ENCODE results near the gene SASH1.
"Not testable (repeated sequence)": the region's sequence is repeated elsewhere in the genome, so short reads cannot be mapped to it uniquely, and the experiment has no call there.

Gene SASH1

DNA sequence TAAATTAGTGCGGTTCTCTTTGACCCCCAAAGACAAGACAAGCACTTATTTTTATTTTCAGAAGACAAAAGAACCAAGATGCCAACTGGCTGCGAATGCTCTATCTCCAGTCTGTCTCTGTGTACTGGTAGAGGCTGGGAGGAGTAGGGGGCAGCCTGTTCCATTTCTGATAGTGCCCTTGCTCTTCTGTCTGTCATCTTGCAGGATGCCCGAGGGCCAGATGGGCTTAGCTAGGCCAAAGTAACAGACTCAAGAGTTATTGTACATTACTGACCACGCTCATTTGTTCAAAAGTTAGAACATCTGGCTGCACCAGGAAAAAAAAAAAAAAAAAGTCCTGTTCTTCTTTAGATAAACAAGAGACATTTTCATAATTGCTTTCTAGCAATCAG is 206.1 kb downstream of the SASH1 start:
- no peak for DNase-seq (ENCODE audit: low spot score)

DNA sequence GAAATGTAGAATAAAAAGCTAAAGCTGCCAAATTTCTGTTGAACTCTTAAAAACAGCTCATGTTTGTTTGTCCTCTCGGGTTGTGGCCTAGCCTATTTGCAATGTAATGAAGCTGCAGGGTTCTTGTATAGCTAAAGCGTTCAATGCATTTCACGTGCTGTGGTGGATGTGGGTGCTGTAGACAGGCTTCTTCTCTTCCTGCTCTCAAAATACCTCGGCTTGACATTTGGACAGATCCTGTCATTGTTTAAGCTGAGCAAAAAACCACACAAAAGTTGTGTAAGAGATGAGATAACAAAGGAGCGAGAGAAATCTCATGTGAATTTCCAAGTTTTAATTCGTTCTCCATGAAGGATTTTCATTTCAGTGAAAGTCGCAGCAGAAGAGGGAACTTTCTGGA is 207.9 kb downstream of the SASH1 start:
- DNase-seq (ENCODE audit: low spot score) = no peak

GRCh38 chr6:148551226-148551625 is 208.6 kb downstream of the SASH1 start:
- DNase-seq (ENCODE audit: low spot score) = no peak

DNA sequence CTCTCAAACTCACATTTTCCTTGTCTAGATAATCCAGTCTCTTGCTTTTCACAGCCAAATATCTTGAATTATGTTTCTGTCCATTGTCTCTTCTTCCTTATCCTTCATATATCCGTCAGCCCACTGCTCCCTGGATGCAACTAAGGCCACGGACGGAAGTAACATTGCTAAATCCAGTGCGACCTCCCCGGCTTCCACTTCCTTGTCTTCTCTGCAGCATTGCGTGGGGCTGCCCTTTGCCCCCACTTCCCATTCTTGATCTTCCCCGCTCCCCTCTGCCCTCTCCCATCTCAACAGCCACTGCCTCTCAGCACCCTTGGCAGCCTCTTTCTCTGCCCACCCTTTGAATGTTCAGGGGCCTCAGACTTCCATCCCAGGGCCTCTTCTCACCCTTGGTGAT is 213.8 kb downstream of the SASH1 start:
- no peak for DNase-seq (ENCODE audit: low spot score)

GRCh38 chr6:148557796-148558321 is 215.2 kb downstream of the SASH1 start:
- peak; percentile 43 for DNase-seq (ENCODE audit: low spot score)

DNA sequence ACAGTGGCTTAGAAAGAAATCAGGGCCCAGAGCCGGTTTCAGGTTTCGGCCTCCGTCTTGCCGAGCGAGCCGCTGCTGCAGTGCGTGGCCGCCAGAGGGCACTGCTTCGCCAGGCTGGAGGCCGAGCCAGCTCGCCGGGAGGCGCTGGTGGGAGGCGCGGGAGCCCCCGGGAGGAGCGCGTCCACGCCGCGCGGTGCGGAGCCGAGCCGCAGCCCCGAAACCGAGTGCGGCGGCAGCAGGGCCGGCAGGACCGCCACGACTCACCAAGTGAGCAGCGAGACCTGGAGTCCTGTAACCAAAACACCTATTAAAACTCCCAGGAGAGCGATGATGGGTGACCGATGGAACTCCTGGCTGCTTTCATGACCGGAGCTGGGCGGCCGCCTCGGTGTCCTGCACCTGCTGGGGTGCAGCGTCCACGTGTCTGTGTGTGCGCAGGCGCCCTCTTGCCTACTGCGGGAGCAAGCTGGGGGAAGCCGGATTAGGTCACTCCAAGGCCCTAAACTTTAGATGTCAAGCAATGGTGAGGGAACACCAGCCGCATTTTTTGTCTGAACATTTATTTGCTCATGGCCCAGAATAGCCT is 217.3 kb downstream of the SASH1 start:
- DNase-seq (ENCODE audit: low spot score) = peak; percentile 89

DNA sequence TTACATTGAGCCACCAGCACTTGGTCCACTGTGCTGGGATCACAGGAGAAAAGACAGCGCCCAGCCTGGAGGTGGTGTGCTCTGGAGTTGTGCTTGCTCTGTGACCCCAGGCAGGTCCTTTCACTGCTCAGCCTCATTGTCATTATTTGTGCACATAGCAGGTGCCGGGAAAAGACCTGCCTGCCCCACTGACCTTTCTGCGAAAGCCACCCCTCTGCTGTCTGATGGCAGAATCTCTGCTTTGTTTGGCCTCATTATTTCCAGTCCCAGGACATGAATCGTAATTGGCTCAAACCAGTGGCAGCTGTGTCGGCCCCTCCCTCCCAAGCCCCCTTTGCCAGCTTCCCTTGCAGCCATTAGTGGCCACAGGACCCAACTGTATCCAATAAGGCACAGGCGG is 219.0 kb downstream of the SASH1 start:
- DNase-seq (ENCODE audit: low spot score) = no peak

- DNase-seq (ENCODE audit: low spot score) = no peak
Measured at GRCh38 chr6:148563066-148563465, 220.4 kb downstream of the SASH1 start.

DNA sequence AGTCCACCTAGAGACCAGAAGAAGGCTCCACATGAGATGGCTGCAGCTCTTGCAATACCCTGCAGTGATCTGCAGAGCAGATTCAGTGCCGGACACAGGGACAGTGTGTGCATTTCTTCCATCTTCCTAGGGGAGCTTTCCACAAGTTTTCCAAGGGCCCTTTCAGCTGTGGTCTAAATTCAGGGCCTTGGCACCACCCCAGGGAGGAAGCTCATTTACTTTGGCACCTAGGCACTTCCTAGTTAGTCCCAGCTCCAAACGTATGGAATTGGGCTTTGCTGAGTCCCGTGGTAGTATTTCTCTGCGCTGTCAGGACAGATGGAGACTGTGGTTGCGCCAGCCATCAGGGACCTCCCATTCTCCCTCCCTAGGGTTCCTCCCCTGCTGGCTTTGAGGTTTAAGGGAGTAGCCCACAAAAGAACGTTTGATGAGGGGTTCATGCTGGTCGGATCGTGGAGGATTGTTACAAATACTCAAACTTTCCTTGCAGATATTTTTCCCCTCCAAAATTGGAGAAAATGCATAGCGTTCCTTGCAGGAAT is 221.9 kb downstream of the SASH1 start:
- no peak for DNase-seq (ENCODE audit: low spot score)

- DNase-seq (ENCODE audit: low spot score) = peak; percentile 49
Measured at GRCh38 chr6:148565321-148565926, 222.8 kb downstream of the SASH1 start.

DNA sequence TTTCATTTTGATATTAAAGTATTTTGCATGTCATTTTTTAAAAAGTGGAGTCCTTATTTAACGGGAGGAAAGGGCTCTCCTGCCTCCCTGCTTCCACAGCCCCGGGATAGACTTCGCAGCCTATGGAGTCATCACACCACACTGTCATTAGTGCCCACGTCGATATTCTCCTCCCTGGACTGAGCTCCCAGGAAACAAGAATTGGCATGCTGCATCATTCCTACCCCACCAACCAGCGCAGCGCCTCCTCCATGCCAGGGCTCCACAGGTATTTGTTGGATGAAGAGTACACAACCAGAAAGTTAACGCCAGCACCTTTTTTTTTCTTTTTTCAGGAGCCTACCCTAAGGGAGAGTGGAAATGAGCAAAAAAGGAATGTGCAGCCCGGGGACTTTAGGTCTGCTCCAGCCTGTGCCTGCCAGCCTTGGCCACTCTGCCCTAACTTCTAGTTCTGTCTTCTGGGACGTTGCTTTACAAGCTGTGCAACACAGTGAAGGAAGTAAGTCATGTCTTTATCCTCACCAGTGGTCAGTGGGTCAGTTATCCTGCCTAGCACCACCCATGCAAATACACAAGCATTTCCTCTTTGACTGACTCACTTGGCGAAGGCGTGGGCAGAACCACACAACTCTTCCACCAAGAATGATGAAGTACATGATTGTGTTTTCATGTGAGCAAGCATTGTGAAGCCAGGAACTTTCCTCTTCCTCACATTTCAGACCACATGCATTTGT is 223.5 kb downstream of the SASH1 start:
- peak; percentile 90 for DNase-seq (ENCODE audit: low spot score)

- no peak for DNase-seq (ENCODE audit: low spot score)
Measured at GRCh38 chr6:148566664-148567350, 224.2 kb downstream of the SASH1 start.

DNA sequence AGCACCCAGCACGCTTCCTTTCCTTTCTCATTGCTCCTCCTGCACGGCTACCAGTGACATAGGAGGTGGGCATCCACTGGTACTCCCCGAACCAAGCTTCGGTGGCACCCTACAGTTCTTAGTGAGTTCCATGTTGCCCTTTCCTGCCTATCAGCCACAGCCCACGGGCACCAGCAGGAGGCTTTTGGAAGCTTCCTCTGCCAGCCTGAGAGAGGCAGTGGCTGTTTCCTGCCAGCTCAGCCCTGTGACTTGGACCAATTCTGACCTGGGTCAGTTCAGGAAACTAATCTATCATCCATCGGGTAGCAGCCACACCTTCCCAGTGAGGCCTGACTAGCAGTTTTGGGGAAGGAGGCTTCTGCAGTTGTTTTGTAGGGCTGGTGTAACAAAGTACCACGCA is 227.8 kb downstream of the SASH1 start:
- no peak for DNase-seq (ENCODE audit: low spot score)

DNA sequence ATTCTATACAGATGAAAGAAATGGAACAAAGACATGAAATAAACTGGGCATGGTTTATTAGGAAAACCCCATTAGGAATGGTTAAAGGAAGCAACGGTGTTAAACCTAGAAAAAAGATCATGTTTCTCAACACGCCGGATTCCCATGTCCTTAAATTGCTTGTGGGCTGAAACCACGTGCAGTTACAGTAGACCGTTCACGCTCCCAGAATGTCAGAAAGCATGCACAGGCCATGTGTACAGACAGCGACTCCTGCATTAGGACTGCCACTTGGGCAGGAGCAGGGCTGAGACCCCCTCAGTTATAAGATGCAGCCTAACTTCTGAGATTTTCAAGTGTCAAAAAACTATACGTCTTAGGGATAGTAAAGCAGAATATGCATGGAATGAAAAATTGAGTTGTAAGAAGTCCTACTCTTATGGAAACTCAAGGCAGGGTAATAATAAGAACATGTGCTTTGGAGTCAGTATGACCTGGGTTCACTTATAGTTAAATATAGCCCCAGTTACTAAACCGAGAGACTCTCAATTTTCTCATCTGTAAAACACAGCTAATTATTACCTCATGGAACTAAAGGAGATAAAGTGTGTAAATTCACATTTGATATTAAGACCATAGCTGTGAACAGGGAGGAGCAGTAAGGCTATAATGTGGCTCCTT is 230.2 kb downstream of the SASH1 start:
- DNase-seq (ENCODE audit: low spot score) = no peak

DNA sequence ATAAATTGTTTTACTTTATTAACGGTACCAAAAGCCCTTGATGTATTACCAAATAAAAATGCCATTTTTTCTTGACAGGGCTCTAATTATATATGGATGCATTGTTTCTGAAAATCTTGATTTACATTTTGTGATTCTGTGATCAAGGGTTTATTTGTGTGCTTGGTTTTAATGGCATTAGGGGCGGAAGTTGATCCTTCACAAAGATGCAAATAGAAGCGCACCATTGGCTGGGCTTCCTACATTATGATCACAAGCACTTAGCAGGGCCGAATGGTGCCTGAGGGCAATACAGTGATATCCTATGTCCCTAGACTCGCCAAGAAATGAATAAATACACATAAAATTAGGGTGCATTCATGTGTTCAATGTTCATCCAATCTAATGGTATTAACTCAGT is 231.3 kb downstream of the SASH1 start:
- no peak for DNase-seq (ENCODE audit: low spot score)

DNA sequence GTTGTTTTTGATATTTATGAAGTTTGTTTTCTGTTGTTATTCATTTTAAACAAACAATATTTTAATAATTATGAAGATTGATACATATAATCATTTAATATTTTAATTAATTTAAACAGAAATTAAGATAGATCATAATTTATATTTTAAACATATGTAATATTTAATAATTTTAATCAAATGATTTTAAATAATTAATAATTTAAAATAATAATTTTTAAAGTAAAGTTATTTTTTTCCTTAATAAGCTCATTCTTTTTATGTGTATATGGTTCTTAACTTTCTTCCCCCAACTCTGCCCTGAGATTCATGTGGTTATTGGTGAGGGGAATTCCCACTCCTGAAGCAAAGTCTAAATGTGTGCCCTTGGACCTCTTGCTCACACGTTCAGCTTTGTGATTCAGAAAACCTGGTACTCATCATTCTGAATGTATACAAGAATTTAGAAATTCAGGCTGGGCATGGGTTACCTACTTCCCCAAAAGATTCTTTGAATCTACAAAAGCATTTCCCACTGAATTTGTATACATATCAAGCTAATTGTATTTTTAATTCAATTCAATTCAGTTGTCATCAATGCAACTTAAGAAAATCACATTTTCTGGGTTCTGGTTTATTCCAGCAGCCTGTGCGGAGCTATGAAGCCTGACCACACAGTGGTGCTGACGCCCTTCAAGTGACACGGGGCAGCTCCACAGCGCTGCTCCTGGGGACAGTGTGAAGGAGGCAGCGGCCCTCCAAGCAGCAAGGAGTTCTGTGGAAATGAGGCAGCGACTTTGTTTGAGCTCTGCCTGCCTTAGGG is 235.2 kb downstream of the SASH1 start:
- DNase-seq (ENCODE audit: low spot score) = peak; percentile 93

DNA sequence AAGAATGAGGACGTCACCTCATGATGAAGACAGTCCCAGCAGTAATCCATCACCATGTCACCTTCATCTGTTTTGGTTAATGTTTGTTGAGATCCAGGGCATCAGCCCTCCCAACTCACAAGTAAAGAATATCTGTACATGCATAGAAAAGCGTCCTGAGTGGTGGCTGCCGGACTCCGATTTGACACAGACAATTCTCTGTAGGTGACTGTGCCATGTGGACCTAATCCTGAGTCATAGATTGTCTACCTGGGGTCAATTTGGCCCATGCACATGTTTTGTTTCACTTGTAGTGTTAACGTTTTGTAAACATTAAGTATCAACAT is 235.8 kb downstream of the SASH1 start:
- DNase-seq (ENCODE audit: low spot score) = no peak

GRCh38 chr6:148578837-148579565 is 236.4 kb downstream of the SASH1 start:
- no peak for DNase-seq (ENCODE audit: low spot score)

DNA sequence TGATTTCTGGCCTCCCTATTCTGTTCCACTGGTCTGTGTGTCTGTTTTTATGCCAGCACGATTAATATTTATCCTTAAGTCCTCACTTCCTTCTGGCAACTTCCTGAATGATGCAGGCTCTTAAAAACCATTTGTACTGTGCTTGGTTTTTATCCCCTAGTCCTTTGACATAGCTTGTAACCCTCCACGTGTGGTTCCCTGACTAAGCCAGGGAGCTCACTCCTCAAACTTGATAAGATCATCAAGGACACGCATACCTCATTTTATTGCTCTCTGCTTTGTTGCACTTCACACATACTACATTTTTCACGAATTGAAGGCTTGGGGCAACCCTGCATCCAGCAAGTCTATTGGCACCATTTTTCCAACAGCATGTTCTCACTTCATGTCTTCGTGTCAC is 237.8 kb downstream of the SASH1 start:
- DNase-seq (ENCODE audit: low spot score) = no peak

- no peak for DNase-seq (ENCODE audit: low spot score)
Measured at GRCh38 chr6:148583631-148584030, 241.0 kb downstream of the SASH1 start.

- DNase-seq (ENCODE audit: low spot score) = not testable (repeated sequence)
Measured at GRCh38 chr6:148585641-148586040, 243.0 kb downstream of the SASH1 start.

All from AG20443 (cell line).